Spleen (tissue), 7 donors: ENCODE data around the gene DNAI2.

Experiments
- CTCF ChIP-seq, 11 experiments: fragments of 200-600 bp in 7 of 11; fragments of 450-650 bp in 4 of 11; sonication (generic) in 4 of 11; IDR thresholded peaks in 8 of 11; conservative IDR thresholded peaks in 3 of 11; 1 replicate in 7 of 11; 2 replicates in 4 of 11; pipeline versions ENCODE4 v1.4.0 to v1.8.0; 2016 to 2021; ENCODE audit warnings: antibody characterized with exemption in 11 of 11, inconsistent platforms in 4 of 11, mild to moderate bottlenecking in 1 of 11
- POLR2A ChIP-seq, 3 donors: fragments of 450-650 bp; IDR thresholded peaks; one replicate each; pipeline ENCODE4 v1.5.1; 2017; ENCODE audit warnings: antibody characterized with exemption in 3 of 3, mild to moderate bottlenecking in 1 of 3
- POLR2AphosphoS5 ChIP-seq, 3 donors: sonication (generic); formaldehyde crosslinking; IDR thresholded peaks; one replicate each; pipeline ENCODE4 v1.5.1; 2017; ENCODE audit warnings: antibody characterized with exemption in 3 of 3
- donor health status: DM: no; HTN: no; CAD: no; lungs with moderate emphysema.
- donor health status: DM: no; HTN: no; CAD: no.
- donor health status: DM: no; HTN: no; CAD: no.

DNA sequence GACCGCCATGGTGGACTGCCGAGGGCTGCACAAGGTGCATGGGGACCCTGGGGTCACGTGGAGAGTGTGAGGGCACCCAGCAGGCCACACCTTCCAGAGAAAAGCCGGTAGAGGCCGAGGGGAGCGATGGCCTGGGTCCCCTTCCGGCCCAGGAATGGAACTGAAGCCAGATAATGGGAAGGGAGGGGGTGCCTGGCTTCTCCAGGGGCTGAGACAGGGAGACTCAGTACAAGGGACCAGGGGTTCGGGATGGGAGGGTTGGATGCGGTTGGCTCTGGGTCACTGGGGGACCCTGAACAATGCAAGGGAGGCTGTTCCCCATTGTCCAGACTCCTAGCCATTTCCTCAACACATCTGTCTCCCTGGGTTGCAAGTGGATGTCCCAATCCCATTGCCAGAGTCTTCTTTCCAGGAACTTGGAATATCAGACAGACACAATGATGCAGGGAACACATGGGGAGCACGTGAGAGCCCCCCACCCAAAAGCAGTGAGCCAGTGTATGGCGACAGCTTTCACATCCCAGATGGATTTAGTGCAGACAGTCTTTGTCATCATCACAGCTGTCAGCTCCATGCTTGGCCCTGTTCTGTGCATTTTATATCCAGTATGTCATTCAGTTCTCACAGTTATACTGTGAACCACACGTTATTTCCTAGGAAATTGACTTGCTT is 23.6 kb upstream of the DNAI2 start:
- TF ChIP-seq POLR2A (IDR thresholded peaks at IDR 0.05): no peak
- TF ChIP-seq CTCF (IDR thresholded peaks at IDR 0.05 in 8 of 11, conservative IDR thresholded peaks at IDR 0.05 in 3 of 11): no peak
- TF ChIP-seq POLR2AphosphoS5 (IDR thresholded peaks at IDR 0.05): no peak
